SK-N-SH treated with all-trans-retinoic acid at 6 μM for 48 hours (cell line): ENCODE data around the gene DMD.

Experiments used
- ATAC-seq: fragments of 200-7000 bp; cut with Tn5 transposase; 3 replicates; pipeline ENCODE4 v1.9.1; 2020; ENCODE audit warnings: mild to moderate bottlenecking, moderate library complexity
- ARNTL ChIP-seq: fragments of 450-650 bp; formaldehyde crosslinking; IDR thresholded peaks from 2 replicates; pipeline ENCODE4 v1.5.0; 2020; ENCODE audit warnings: low read depth, mild to moderate bottlenecking, moderate library complexity, borderline replicate concordance
- BACH2 ChIP-seq: fragments of 250-450 bp; sonication (Bioruptor Pico); IDR thresholded peaks from 2 replicates; pipeline ENCODE4 v1.9.0; 2021; ENCODE audit warnings: mild to moderate bottlenecking, borderline replicate concordance
- CSDC2 ChIP-seq: fragments of 250-450 bp; sonication (Bioruptor Pico); IDR thresholded peaks from 2 replicates; pipeline ENCODE4 v1.5.0; 2020; ENCODE audit warnings: mild to moderate bottlenecking, moderate library complexity
- CSRNP3 ChIP-seq: fragments of 250-450 bp; sonication (Bioruptor Pico); IDR thresholded peaks from 2 replicates; pipeline ENCODE4 v1.5.1; 2021; ENCODE audit warnings: mild to moderate bottlenecking, moderate library complexity
- GLIS3 ChIP-seq: fragments of 250-450 bp; sonication (Bioruptor Pico); IDR thresholded peaks from 2 replicates; pipeline ENCODE4 v1.5.0; 2020; ENCODE audit warnings: mild to moderate bottlenecking, moderate library complexity
- OSR1 ChIP-seq: fragments of 250-450 bp; sonication (Bioruptor Pico); IDR thresholded peaks from 2 replicates; pipeline ENCODE4 v1.8.0; 2022; ENCODE audit warnings: moderate library complexity, mild to moderate bottlenecking, inconsistent platforms
- POU6F1 ChIP-seq: fragments of 250-450 bp; sonication (Bioruptor Pico); IDR thresholded peaks from 2 replicates; pipeline ENCODE4 v1.8.0; 2021; ENCODE audit warnings: low read depth, mild to moderate bottlenecking, moderate library complexity, borderline replicate concordance
- PPARA ChIP-seq: fragments of 250-450 bp; sonication (Bioruptor Pico); IDR thresholded peaks from 2 replicates; pipeline ENCODE4 v1.5.0; 2020; ENCODE audit warnings: mild to moderate bottlenecking, borderline replicate concordance
- SNAI2 ChIP-seq: fragments of 250-450 bp; sonication (Bioruptor Pico); IDR thresholded peaks from 2 replicates; pipeline ENCODE4 v1.5.0; 2020; ENCODE audit warnings: mild to moderate bottlenecking, moderate library complexity
- TCF4 ChIP-seq: fragments of 250-450 bp; sonication (Bioruptor Pico); IDR thresholded peaks from 2 replicates; pipeline ENCODE4 v1.8.0; 2021; ENCODE audit warnings: mild to moderate bottlenecking, moderate library complexity, borderline replicate concordance
- TOX ChIP-seq: fragments of 250-450 bp; sonication (Bioruptor Pico); IDR thresholded peaks from 2 replicates; pipeline ENCODE4 v1.8.0; 2021; ENCODE audit warnings: mild to moderate bottlenecking, moderate library complexity, borderline replicate concordance
- TSHZ2 ChIP-seq: fragments of 250-450 bp; sonication (Bioruptor Pico); IDR thresholded peaks from 2 replicates; pipeline ENCODE4 v1.5.0; 2020; ENCODE audit warnings: mild to moderate bottlenecking, moderate library complexity
- ZC3H10 ChIP-seq: fragments of 250-450 bp; sonication (Bioruptor Pico); IDR thresholded peaks from 2 replicates; pipeline ENCODE4 v1.5.1; 2021; ENCODE audit warnings: mild to moderate bottlenecking, moderate library complexity
- ZFP3 ChIP-seq: fragments of 250-450 bp; sonication (Bioruptor Pico); IDR thresholded peaks from 2 replicates; pipeline ENCODE4 v1.5.0; 2020; ENCODE audit warnings: mild to moderate bottlenecking, moderate library complexity
- ZFP30 ChIP-seq: fragments of 450-650 bp; formaldehyde crosslinking; IDR thresholded peaks from 2 replicates; pipeline ENCODE4 v1.5.0; 2022; ENCODE audit warnings: mild to moderate bottlenecking, moderate library complexity
- ZNF565 ChIP-seq: fragments of 450-650 bp; formaldehyde crosslinking; conservative IDR thresholded peaks from 2 replicates; pipeline ENCODE4 v1.5.0; 2020; ENCODE audit warnings: low read depth, mild to moderate bottlenecking, moderate library complexity
- ZNF70 ChIP-seq: fragments of 450-650 bp; formaldehyde crosslinking; IDR thresholded peaks from 2 replicates; pipeline ENCODE4 v1.5.0; 2020; ENCODE audit warnings: mild to moderate bottlenecking, moderate library complexity

DMD gene

DNA sequence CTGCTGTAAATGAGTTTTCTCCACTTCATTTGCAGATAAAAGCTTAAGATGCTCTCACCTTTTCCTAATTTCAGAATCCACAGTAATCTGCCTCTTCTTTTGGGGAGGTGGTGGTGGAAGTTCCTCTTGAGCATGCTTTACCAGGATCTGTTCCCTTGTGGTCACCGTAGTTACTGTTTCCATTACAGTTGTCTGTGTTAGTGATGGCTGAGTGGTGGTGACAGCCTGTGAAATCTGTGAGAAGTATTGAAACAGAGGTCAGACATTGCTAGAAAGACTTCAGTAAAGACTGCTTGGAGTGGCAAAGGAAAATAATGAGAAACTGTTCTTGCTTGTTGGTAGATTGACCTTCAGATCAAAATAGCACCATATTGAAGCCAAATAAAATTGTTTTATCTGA is 666.2 kb downstream of the DMD start:
- ATAC-seq: no peak
- TF ChIP-seq PPARA (CRISPR knock-in tag): no peak
- no peak for TF ChIP-seq CSRNP3 (CRISPR knock-in tag)
- no peak for TF ChIP-seq TCF4 (CRISPR knock-in tag)
- no peak for TF ChIP-seq ZNF565 (CRISPR knock-in tag)

DNA sequence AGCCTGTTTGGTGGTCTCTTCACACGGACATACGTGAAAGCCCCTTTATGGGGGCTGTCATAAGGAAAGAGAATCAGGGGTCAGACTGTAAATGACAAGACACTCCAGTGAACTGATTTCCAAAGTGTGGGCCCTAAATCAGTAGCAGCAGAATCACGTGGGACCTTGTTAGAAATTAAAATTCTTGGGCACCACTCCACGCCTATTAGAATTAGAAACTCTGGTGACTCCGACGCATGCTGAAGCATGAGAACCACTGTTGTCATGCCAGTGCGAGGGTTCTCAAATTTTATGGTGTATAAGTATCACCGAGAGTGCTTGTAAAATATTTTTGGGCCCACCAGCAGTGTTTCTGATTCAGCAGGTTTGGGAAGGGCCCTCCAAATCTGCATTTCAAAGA is 672.8 kb downstream of the DMD start:
- TF ChIP-seq ZNF70 (CRISPR knock-in tag) (no peak), ZFP30 (no peak), ZFP3 (CRISPR knock-in tag) (no peak), CSRNP3 (CRISPR knock-in tag) (no peak), ARNTL (CRISPR knock-in tag) (no peak), GLIS3 (CRISPR knock-in tag) (no peak), TSHZ2 (CRISPR knock-in tag) (no peak), SNAI2 (CRISPR knock-in tag) (no peak), OSR1 (no peak), POU6F1 (CRISPR knock-in tag) (no peak), TOX (CRISPR knock-in tag) (no peak)
- no peak for ATAC-seq

GRCh38 chrX:32533848-32534247 is 677.5 kb downstream of the DMD start:
- ATAC-seq: no peak
- TF ChIP-seq TSHZ2 (CRISPR knock-in tag): no peak
- TF ChIP-seq BACH2 (CRISPR knock-in tag): no peak
- no peak for TF ChIP-seq CSRNP3 (CRISPR knock-in tag)
- TF ChIP-seq ZFP30: no peak
- no peak for TF ChIP-seq CSDC2 (CRISPR knock-in tag)

DNA sequence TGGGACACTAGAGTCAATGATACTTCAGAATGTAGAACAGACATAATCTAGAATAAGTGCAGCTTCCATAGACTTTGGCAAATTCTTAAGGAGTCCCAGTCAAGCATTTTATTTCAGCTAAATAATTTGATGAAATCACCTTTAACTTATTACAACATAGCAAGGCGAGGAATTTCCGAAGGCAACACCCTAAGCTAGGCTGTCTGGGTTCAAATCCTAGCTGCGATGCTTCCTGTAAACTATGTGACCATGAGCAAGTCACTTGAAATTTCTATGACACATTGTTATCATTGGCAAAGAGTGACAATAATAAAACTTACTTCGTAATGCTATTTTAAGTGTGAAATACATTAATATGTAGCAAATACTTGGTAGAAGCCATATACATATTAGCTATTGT is 679.1 kb downstream of the DMD start:
- no peak for ATAC-seq
- no peak for TF ChIP-seq ZNF565 (CRISPR knock-in tag)
- no peak for TF ChIP-seq ZC3H10 (CRISPR knock-in tag)
